DOHH2 (cell line): ENCODE measurements around the gene EML6.

Experiments
- EZH2phosphoT487 ChIP-seq: fragments of 200-600 bp; sonication (generic); IDR thresholded peaks from 2 replicates; pipeline ENCODE4 v1.6.1; 2017; ENCODE audit warnings: borderline replicate concordance, mild to moderate bottlenecking, antibody characterized with exemption, low read length, moderate library complexity, mixed read lengths
- TF ChIP-seq, protein P1 (sequence below): fragments of 200-600 bp; sonication (generic); IDR thresholded peaks from one replicate; pipeline ENCODE4 v1.5.1; 2014; ENCODE audit warnings: antibody characterized with exemption, mild to moderate bottlenecking, low read depth, low read length; ENCODE audit not compliant: poor library complexity, severe bottlenecking

DNA sequence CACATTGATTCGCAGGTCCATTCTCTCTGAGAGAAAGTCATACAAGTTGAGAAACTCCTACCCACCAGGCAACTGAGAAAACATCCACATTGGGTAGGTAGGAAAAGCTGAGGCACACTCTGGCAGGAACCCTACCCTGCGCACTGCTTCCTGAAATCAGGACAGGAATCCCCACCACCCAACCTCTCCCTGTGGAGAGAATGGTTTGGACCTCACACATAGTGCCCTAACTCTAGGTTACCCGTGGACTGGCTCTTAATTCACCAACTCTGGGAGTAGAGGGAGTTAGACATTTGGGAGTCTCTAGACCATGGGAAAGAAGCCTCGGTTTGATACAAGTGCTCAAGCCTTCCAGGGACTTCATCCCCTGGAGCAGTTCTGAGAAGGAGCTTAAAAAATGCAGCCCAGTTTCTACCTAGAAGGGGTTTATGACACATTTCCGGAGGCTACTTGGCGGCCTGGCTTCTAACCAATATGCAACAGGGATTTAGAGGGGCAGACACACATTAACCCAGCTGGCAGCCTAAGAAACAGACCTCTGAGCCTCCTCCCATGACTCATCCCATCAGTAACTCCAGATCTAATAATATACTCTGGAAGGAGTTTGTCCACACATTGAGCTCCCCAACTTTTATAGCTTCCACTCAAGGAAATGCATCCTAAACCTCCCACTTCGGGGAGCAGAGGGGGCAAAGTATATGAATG, 136.7 kb downstream of the EML6 start:
- TF ChIP-seq, protein P1, sequence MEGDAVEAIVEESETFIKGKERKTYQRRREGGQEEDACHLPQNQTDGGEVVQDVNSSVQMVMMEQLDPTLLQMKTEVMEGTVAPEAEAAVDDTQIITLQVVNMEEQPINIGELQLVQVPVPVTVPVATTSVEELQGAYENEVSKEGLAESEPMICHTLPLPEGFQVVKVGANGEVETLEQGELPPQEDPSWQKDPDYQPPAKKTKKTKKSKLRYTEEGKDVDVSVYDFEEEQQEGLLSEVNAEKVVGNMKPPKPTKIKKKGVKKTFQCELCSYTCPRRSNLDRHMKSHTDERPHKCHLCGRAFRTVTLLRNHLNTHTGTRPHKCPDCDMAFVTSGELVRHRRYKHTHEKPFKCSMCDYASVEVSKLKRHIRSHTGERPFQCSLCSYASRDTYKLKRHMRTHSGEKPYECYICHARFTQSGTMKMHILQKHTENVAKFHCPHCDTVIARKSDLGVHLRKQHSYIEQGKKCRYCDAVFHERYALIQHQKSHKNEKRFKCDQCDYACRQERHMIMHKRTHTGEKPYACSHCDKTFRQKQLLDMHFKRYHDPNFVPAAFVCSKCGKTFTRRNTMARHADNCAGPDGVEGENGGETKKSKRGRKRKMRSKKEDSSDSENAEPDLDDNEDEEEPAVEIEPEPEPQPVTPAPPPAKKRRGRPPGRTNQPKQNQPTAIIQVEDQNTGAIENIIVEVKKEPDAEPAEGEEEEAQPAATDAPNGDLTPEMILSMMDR: no peak
- TF ChIP-seq EZH2phosphoT487: no peak
